Posterior vena cava (tissue), 2 donors: ENCODE data around the gene ZNF384. TPM values are rescaled to one million over a fixed set of nuclear protein-coding genes. Genes with fewer than 3 reads are reported as not detected.
"Not testable (repeated sequence)": the region's sequence is repeated elsewhere in the genome, so short reads cannot be mapped to it uniquely, and the experiment has no call there.

Source experiments
- DNase-seq: peaks from one replicate; pipeline ENCODE4 v3.0.0-alpha.2; 2020; ENCODE audit warnings: low spot score
- intact Hi-C, 2 donors: fragments of 100-400 bp; cut with DNase I; formaldehyde crosslinking; loops; one replicate each; pipeline versions ENCODE4 v1.14.1 to v1.14.2; 2022 to 2023
- long read RNA-seq, 2 donors: library from polyadenylated mRNA; unstranded; transcript quantifications; one replicate each; pipeline ENCODE4 v2.0.0, GENCODE V29; 2020 to 2021
- total RNA-seq, 2 donors: library from RNA; stranded (reverse); fragmentation: NEBNext Ultra II Directional; extraction: Animal tissue kit (Norgen Biotek cat#: 25700); gene quantifications; one replicate each; pipeline ENCODE4 v1.2.1, GENCODE V29; 2021
- donor health status: DM: yes; HTN: yes; CAD: no.
- donor health status: DM: yes; HTN: yes; CAD: no.

The ZNF384 gene
- total RNA-seq: 10 to 100 TPM; 35.6 to 40.1 TPM
- long read RNA-seq, donor 1, partial matches to known transcripts: 1 of 6 reads
- long read RNA-seq, donor 1, other reads (novel, unspliced or antisense): 5 of 6 reads
- long read RNA-seq, donor 2, partial matches to known transcripts: 0 of 5 reads
- long read RNA-seq, donor 2, other reads (novel, unspliced or antisense): 5 of 5 reads

GRCh38 chr12:6688999-6689882 lies at the start of gene ZNF384:
TSS of gene ZNF384 (minus strand) at chr12:6689375. CDS start at chr12:6679520, 9,855 bp downstream.
- intact Hi-C loops: loop anchor here in 1 of 2 donors (1.0 kb wide), 1 partner anchor 26 kb away; the partner anchor contains the start of gene ING4
- peak; percentile 99 for DNase-seq

DNA sequence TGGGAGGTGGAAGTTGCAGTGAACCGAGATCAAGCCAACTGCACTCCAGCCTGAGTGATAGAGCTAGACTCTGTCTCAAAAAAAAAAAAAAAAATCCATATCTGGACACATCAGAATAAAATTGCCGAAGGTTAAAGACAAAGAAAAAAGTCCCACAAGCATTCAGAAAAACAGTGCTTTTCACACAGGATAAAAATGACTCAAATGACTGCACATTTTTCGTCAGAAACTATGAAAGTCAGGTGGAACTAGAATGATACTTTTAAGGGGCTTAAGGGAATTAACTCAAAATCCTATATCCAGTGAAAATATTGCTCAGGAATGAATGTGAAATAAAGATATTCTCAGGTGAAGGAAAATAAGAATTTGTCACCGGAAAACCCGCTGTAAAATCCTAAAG lies 47.6 kb upstream of the ZNF384 start:
- DNase-seq: no peak
- intact Hi-C loops: loop anchor here in 1 of 2 donors (5.0 kb wide), 1 partner anchor 41 kb away; no protein-coding TSS in a partner anchor

- DNase-seq: peak; percentile 84
- intact Hi-C loops: loop anchor here in 1 of 2 donors (5.0 kb wide), 1 partner anchor 42 kb away; no protein-coding TSS in a partner anchor
Measured at GRCh38 chr12:6735448-6736191, 46.4 kb upstream of the ZNF384 start.

GRCh38 chr12:6734506-6735387 lies 45.6 kb upstream of the ZNF384 start:
- intact Hi-C loops: loop anchor here in 1 of 2 donors (5.0 kb wide), 1 partner anchor 43 kb away; no protein-coding TSS in a partner anchor

GRCh38 chr12:6730169-6730568 lies 41.0 kb upstream of the ZNF384 start:
- intact Hi-C loops: no loop called here
- DNase-seq: peak; percentile 44

More at GRCh38 chr12:6734506-6735387, 45.6 kb upstream of the ZNF384 start:
- peak; percentile 40 for DNase-seq

GRCh38 chr12:6729186-6729585 lies 40.0 kb upstream of the ZNF384 start:
- intact Hi-C loops: no loop called here
- peak; percentile 68 for DNase-seq

GRCh38 chr12:6725350-6725749 lies 36.2 kb upstream of the ZNF384 start:
- intact Hi-C loops: no loop called here
- peak; percentile 13 for DNase-seq

- peak; percentile 79 for DNase-seq
- intact Hi-C loops: no loop called here
Measured at GRCh38 chr12:6724409-6724797, 35.2 kb upstream of the ZNF384 start.

DNA sequence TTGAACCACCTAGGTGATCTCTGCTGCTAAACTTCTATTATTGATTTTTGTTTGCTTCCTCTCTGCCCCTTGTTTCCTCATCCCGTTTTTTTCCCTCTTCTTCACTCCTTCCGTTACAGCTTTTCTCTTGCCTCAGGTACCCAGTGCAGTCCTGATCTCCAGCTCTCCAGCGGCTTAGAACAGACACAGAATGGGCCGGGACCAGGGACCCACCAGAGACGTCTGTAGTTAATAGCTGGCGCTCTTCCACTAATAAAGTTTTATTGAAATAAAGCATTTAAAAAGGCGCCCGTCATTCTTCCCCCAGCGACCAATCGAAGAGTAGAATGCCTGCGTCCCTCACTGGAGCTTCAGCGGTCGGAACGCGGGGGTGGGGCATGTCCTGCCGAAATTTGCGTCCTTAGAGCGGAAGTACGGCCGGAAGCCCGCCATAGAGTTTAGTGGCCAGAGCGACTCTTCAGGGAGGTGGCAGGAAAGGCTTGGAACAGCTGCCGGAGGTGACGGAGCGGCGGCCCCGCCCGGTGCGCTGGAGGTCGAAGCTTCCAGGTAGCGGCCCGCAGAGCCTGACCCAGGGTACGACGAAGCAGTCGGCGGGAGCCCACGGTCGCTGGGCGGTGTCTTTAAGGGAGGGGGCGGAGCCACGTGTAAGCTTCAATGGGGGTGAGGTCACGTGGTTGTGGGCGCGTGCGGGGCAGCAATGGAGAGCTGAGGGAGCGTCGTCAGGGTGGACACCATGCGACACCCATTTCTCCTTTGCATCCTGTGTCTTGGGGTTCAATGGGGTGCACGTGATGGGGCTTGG lies 34.6 kb upstream of the ZNF384 start, which contains the start of gene COPS7A:
TSS of gene COPS7A (plus strand) at position 440 of the 802 bp plus-strand sequence. CDS start 611 bp downstream, outside the sequence.
- peak; percentile 100 for DNase-seq
- intact Hi-C loops: no loop called here

- intact Hi-C loops: no loop called here
- no peak for DNase-seq
Measured at GRCh38 chr12:6722863-6723262, 33.7 kb upstream of the ZNF384 start.

DNA sequence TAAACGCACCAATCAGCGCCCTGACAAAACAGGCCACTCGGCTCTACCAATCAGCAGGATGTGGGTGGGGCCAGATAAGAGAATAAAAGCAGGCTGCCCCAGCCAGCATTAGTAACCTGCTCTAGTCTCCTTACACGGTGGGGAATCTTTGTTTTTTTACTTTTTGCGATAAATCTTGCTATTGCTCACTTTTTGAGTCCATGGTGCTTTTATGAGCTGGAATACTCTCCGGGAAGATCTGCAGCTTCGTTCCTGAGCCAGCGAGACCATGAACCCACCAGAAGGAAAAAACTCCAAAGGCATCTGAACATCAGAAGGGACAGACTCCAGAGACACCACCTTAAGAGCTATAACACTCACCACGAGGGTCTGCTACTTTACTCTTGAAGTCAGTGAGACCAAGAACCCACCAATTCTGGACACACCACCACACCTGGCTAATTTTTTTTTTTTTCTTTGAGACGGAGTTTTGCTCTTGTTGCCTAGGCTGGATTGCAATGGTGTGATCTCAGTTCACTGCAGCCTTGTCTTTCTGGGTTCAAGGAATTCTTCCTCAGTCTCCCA lies 27.8 kb upstream of the ZNF384 start:
- no peak for DNase-seq
- intact Hi-C loops: no loop called here

GRCh38 chr12:6716031-6716873 lies 27.1 kb upstream of the ZNF384 start:
- DNase-seq, intact Hi-C loops: not testable (repeated sequence)

- intact Hi-C loops: no loop called here
Measured at GRCh38 chr12:6708960-6709394, 19.8 kb upstream of the ZNF384 start.

GRCh38 chr12:6708351-6708750 lies 19.2 kb upstream of the ZNF384 start:
- intact Hi-C loops, DNase-seq: not testable (repeated sequence)

More at GRCh38 chr12:6708960-6709394, 19.8 kb upstream of the ZNF384 start:
- DNase-seq: no peak

DNA sequence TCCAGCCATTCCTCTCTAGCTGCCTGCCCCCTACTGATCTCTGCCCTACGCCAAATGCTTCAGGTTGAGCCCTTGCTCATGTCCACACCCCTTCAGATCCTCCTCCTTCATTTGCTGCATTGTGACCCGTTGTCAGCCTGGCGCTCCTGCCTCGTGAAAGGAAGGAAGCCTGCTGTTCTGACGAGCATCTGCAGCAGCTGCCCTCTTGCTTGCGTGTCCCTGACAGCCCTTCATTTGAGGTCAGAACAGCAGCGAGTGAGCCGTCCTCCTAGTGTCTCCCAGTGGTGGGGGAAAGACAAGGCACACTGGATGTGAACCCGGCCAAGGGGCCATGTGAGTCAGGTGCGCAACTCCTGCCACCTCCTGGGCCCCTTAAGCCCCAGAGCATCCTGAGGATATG lies 14.5 kb upstream of the ZNF384 start:
- DNase-seq: no peak
- intact Hi-C loops: no loop called here

DNA sequence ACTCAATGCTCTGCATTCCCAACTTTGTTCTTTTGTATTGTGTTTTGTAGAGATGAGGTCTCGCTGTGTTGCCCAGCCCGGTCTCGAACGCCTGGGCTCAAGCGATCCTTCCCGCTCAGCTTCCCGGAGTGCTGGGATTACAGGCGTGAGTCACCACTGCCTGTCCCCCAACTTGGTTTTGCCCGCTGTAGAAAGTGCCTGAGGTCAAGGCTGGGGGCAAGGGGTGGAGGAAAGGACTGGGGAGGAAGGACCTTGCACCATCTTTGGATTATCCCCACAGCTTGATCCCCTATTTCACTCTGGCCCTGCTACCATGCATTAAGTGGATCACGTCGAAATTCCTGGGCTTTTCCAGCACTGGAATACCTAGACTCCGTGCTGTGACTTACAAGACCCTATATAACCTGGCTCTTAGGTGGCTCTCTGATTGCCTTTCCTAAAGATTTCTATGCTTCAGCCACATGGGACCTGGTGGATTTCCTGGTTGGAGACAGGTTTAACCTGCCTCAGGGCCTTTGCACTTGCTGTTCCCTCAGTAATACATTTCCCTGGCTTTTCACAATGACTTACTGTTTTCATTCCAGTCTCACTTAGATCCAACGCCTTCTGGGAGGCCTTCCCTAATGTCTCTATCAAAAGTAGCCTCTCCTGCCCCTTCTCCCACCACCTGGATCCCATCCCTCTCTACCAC lies 12.0 kb upstream of the ZNF384 start:
- intact Hi-C loops: no loop called here
- peak; percentile 58 for DNase-seq
